COR-L47 (cell line): ENCODE results near the gene DHX58.
"Not testable (repeated sequence)": the region's sequence is repeated elsewhere in the genome, so short reads cannot be mapped to it uniquely, and the experiment has no call there.

Experiments used
- DNase-seq: peaks from one replicate; lab custom pipeline; 2025; lab: John Stamatoyannopoulos, UW

The DHX58 gene

DNA sequence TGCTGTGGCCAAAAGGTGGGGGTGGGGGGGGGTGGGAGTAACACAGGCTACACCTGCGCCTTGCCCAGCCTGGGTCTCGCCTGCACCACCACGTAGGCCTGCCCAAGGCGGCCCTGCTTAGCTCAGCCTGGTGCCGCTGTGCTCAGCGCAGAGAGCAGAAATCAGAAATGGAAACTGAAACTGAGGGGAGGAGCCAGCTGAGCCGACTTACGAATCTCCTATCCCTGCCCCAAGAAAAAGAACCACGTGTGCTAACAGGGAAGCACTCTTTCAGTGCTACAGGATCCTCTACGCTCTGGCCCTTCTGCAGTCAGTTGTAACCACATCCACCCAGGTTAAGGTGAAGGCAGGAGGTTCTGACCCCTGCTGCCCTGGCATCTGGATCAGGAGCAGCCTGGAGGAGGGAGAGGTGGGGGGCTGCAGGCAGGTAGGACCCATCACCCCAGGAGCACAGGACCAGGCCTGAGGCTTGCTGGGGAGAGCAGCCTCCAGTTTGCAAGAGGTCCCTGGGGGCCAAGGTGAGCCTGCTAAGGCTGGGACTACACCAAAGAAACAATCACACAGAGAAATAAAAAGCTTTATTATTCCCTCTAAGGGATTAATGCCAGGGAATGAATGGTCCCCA is at the start of gene DHX58:
DHX58 (minus strand) TSS at position 163 of the 625 bp plus-strand sequence. CDS start 822 bp downstream, outside the sequence.
- no peak for DNase-seq

DNA sequence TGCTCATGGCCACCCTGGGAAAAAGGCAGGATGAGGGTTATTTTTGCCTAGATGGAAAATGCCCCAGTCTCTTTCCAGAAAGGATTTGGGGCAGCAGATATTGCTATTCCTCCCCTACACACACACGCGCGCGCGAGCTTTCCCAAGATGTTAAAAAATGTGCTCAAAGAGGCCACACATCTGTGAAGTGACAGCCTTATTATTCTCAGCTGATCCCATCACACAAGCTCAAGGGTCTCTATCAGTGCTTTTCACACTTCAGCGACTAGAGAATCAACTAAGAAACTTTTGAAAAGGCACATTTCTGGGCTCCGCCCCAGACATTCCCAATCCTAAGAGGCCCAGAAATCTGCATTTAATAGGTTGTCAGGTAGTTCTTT is 48.0 kb upstream of the DHX58 start:
- DNase-seq, result no peak

DNA sequence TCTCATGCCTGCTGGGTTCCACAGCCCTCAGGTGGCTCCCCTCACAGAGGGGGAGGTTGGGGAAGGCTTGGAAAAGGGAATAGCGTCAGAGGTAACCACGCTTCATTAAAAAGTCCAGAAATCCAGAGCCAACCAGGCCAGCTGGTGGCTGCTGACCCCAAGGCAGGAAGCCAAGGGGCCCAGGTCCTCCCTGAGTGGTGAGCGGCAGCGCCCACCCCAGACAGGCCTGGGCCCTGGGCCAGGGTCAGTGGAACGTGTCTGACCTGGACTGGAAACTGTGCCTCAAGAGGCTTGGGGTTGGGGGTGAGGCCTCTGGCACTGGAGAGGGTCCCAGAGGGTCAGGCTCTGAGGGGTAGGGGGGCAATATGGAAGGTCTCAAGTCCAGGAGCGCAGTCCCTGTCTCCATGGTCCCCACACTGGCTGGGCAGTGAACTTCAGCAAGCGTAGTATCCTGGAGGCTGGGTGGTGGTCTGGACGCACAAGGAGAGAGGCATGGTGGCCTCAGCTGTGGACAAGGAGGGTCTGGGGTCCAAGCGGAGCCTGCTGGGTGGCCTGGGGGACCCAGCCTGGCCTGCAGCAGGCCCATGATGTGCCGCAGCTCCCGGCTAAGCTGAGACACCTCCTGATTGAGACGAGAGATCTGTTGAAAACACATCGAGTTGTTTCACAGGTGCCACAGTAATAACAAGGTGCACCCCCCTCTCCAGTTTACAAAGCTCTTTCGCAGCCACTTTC is 47.4 kb upstream of the DHX58 start:
- no peak for DNase-seq

DNA sequence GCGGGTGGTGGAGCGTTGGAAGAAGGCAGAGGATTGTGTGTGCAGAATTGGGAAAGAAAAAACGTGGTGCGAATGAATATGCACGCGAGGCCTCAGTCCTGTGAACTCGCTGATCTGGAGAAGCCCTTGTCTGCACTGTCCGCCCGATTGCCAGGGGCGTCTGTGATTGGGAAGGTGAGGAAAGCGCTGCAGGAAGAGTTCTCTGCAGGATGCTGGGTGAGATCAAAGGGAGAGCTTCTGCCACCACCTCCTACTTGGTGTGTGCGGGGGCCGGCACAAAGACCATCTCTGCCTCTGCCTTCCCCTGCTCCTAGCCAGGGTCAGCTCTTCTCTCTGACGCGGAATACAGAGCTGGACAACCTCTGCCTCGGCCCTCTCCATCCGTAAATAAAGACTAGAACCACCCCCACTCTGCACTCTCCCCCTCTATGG is 43.1 kb upstream of the DHX58 start:
- DNase-seq, result no peak

GRCh38 chr17:42153919-42154742 is 41.6 kb upstream of the DHX58 start:
- DNase-seq, result no peak

GRCh38 chr17:42146911-42147607 is 34.5 kb upstream of the DHX58 start:
- DNase-seq, result no peak

DNA sequence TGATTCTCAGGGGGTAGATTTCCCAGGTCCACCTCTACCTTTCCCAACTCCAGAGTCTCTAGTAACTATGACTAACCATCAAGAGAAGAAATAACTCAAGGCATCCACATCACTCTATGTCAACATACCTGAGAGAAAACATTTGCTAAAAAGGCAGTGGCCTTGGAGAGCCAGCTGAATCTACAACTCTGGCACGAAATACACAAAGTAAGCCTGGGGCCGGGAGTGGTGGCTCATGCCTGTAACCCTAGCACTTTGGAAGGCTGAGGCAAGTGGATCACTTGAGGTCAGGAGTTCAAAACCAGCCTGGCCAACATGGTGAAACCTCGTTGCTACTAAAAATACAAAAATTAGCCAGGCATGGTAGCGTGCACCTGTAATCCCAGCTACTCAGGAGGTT is 30.6 kb upstream of the DHX58 start:
- not testable (repeated sequence) for DNase-seq

DNA sequence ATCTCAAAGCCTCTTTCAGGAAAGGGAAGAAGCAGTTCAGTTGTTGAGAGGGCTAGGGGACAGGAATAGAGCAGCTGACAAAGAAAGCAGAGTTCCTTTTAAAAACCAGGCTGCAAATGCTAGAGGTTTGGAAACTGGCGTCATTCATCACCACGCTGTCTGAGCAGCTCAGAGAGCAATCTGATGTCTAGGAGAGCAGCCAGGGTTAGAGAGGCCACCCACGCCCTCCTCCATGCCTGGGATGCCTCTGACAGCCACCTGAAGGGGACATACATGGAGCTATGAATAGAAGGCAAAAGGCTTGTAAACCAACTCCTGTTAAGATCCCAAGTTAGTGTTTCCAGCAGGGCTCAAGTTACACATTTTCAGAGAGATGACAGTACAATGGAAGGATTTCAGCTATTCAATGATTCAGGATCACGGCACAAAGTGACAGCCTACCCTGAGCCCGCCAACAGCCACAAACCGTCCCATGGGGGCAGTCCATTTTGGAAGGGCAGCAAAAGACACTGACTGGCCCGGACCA is 29.9 kb upstream of the DHX58 start:
- no peak for DNase-seq

GRCh38 chr17:42141382-42141781 is 28.9 kb upstream of the DHX58 start:
- DNase-seq, result no peak

- DNase-seq, result not testable (repeated sequence)
These were observed 28.2 kb upstream of the DHX58 start for GRCh38 chr17:42140690-42141089.

DNA sequence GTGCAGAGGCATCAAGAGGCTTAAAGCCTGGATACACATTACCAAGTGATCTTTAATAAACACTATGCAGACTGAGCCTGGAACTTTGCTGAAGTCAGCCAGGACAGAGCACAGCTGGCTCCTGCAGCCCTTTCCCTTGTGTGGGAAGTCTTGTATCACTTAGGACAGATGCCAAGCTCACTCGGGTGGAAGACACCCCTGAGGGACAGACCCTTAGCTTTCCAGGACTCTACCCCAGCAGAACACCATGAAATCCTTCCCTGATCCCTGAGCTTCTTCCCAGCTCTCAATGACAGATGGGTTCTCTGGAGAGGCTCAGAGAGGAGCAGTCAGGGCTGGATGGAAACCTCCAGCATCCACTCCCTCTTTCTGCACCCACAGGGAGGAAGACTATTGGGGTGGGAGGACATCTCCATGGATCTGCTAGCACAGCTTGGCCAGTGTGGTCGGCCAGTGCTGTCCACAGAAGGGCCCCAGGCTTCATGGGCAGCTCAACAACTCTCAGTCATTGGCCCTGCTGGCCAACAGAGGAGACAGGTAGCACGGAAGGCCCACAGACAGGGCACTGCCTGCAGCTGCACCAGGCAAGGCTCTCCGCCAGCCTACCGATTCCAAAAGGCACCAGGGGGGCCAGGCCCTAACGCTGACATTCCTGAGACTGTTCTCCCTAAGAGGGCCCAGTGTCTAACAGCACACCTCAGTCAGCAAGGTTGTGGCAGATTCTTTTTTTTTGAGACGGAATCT is 26.4 kb upstream of the DHX58 start:
- no peak for DNase-seq

DNA sequence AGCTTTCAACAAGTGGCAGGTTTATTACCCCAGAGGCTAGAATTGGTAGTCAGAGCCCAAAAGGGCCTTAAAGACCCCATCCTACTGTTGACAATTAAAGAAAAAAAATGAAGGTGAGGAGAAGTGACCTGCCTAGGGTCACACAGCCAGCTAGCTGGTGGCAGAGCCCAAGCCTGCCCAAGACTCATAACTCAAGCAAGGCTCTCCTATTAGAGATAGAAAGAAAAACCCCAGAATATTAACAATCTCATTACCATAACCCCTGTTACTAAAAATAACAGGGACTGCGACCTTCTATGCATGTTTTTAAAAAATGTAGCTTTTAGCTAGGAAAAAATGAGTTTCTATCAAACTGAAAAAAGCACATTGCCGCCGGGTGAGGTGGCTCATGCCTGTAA is 24.1 kb upstream of the DHX58 start:
- DNase-seq, result no peak

DNA sequence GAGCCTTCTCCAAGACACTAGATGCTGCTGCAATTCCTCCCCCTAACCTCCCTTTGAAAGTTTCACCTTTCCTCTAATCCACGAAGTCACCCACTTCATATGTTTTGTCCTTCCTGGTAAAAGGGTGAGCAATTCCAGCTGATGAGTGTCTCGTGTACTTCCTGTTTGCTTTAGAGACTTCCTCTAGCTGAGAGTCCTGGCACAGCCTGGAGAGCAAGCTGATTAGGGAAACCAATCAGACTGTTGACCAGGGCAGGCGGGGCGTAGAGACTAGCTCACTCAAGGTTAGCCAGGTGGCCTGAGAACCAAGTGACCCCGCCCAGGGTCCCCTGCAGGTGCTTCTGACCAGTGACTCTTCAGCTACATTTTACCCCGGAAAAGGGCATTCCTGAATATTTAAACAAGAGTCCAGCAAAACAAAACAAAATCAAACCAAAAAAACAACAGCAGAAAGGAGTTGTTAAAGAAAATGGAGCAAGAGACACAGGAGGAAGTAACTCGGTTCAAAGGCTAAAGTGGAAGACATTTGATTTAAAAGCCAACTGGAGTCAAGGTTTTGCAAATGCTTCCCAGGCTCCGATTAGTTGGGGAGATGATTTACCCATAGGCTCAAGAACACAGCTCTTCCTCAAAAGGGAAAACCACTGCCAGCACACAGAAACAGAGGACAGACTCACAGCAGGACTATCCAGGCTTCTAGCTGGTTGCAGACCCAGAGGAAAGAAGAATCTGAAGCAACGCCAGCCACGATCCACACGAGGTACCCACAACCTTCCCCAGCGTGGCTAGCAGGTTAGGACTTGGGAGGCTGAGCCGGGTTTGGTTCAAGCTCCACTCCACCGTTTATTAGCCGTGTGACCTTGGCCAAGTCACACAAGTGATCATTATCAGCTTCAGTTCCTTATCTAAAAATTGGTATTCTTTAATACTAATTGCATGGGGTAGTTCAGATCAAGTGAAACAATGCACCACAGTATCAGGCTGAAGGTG is 23.4 kb upstream of the DHX58 start:
- peak; percentile 24 for DNase-seq

DNA sequence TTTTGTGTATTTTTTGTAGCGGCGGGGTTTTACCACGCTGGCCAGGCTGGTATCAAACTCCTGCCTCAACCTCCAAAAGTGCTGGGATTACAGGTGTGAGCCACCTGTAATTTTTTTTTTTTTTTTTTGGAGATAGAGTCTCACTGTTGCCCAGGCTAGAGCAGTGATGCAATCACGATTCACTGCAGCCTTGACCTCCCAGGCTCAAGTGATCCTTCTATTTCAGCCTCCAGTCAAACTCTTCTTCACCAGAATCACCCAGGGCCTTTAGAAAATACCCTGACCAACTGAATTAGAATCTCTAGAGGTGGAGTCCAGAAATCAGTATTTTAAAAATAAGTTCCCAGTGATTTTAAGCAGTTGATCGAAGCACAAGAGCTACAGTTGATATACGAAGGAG is 22.6 kb upstream of the DHX58 start:
- DNase-seq, result no peak

GRCh38 chr17:42133461-42134041 is 21.0 kb upstream of the DHX58 start:
- peak; percentile 87 for DNase-seq

DNA sequence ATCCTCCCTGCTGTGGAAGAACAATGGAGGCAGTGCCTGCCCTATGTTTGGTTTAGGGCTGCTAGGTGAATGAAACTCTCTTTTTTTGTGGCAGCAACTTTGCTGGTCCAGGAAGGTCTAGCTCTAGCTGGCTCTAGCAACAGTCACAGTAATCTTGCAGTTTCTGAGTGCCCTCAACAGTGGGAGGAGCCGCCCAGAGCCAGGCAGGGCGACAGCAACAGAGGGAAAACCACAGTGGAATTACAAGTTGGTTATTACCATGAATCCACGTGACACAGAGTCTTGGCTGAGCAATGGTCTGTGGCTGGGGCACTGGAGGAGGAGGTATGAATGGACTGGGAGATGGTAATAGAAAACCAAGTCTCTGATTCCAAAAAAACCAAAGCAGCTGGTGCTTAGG is 20.4 kb upstream of the DHX58 start:
- no peak for DNase-seq

- DNase-seq, result no peak
These were observed 19.5 kb upstream of the DHX58 start for GRCh38 chr17:42131981-42132432.

- DNase-seq, result no peak
These were observed 18.7 kb upstream of the DHX58 start for GRCh38 chr17:42131232-42131631.

DNA sequence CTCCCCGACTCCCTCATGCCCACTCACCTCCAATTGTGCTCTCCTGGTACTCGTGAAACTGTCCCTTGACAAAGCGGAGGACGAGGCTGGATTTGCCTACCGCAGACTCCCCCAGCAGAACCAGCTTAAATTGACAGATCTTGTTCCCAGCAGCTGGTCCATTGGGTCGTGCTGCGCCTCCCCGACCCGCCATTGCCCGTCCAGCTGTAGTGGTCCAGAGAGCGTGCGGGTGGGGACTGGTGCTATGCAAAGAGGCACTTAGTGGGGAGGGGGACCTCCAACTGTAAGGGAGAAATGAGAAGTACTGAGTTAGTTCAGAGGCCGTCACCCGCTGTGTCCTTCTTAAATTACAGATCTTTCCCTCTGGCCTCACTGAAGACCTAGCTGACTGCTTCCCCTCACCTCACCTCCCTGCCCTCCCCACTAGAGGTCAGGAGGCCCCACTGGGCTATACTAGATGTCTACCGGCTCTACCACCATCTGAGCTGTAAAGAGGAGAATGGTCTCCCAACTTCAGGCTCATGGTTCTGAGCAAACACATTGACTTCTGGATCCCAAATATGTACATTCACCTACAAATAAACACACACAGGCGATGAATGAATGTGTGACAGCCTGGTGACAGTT is 17.9 kb upstream of the DHX58 start:
- no peak for DNase-seq
